Tibial nerve (tissue), 4 donors: ENCODE data around the gene GDF11.

Experiments used
- EP300 ChIP-seq, 2 donors: sonication (generic); formaldehyde crosslinking; IDR thresholded peaks; one replicate each; pipeline ENCODE4 v1.6.1; 2017; ENCODE audit warnings: antibody characterized with exemption in 2 of 2, mild to moderate bottlenecking in 1 of 2
- POLR2A ChIP-seq, 2 donors: fragments of 450-650 bp; IDR thresholded peaks; one replicate each; pipeline ENCODE4 v1.6.1; 2017; ENCODE audit warnings: antibody characterized with exemption in 2 of 2, mild to moderate bottlenecking in 2 of 2, moderate library complexity in 2 of 2
- TF ChIP-seq, protein P1 (sequence below), 5 experiments: fragments of 200-600 bp in 3 of 5; fragments of 450-650 bp in 2 of 5; sonication (generic) in 3 of 5; IDR thresholded peaks; one replicate each; pipeline ENCODE4 v1.5.1; 2016 to 2019; ENCODE audit warnings: antibody characterized with exemption in 5 of 5, mild to moderate bottlenecking in 3 of 5, moderate library complexity in 2 of 5

DNA sequence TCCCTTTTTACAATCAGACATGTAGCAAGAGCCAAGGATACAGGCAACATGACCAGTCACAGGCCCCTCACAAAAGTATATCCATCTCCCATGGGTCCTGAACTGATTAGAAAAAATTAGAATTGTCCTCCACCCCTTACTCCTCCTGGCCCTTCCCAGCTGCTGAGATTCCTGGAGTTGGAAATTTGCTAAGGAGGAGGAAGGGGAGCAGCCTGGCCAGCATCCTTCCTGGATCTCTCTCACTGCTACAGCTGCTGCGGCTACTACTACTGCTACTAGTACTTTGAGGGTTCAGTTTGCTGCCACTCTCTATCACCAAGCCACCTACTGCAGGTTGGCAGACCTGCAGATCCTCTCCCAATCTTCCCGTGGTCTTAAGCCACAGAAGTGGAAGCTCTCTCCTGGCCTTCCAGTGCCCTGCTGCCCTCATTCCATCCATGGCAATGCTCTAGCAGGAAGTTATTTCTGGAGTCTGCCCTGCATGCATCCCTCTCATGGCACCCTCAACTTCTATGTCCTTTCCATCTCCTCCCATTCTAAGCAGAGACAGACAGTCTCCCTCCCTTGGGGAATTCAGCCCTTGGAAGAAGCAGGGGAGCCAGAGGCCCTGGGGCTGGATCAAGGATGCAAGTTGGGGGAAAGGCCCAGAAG is 36.2 kb upstream of the GDF11 start:
- no peak for TF ChIP-seq POLR2A (IDR thresholded peaks at IDR 0.05)
- TF ChIP-seq, protein P1, sequence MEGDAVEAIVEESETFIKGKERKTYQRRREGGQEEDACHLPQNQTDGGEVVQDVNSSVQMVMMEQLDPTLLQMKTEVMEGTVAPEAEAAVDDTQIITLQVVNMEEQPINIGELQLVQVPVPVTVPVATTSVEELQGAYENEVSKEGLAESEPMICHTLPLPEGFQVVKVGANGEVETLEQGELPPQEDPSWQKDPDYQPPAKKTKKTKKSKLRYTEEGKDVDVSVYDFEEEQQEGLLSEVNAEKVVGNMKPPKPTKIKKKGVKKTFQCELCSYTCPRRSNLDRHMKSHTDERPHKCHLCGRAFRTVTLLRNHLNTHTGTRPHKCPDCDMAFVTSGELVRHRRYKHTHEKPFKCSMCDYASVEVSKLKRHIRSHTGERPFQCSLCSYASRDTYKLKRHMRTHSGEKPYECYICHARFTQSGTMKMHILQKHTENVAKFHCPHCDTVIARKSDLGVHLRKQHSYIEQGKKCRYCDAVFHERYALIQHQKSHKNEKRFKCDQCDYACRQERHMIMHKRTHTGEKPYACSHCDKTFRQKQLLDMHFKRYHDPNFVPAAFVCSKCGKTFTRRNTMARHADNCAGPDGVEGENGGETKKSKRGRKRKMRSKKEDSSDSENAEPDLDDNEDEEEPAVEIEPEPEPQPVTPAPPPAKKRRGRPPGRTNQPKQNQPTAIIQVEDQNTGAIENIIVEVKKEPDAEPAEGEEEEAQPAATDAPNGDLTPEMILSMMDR (IDR thresholded peaks at IDR 0.05) = no peak
- TF ChIP-seq EP300 (IDR thresholded peaks at IDR 0.05) = no peak
